Pancreas (tissue), 10 donors: Measurements from ENCODE around the gene NRDC. TPM values are rescaled to one million over a fixed set of nuclear protein-coding genes. Genes with fewer than 3 reads are reported as not detected.

Source experiments
- ATAC-seq, 4 donors: fragments of 200-7000 bp; cut with Tn5 transposase; one replicate each; pipeline versions ENCODE4 v1.8.0 to v1.9.1; 2020; ENCODE audit warnings: mild to moderate bottlenecking in 4 of 4, moderate library complexity in 4 of 4
- DNase-seq, 6 donors: peaks; one replicate each; pipeline ENCODE4 v3.0.0-alpha.2; 2020
- FAIRE-seq: peaks from 2 replicates; lab custom pipeline; 2012; peaks lifted over from hg19 to GRCh38; lab: Jason Lieb, UNC
- H3K27ac ChIP-seq, 4 donors: fragments of 200-600 bp; sonication (generic); 1 replicate in 3 of 4; 2 replicates in 1 of 4; pipeline versions ENCODE4 v1.5.0 to v1.8.0; 2020
- H3K27me3 ChIP-seq, 4 donors: fragments of 200-600 bp; one replicate each; pipeline ENCODE4 v1.8.0; 2021
- H3K36me3 ChIP-seq, 3 donors: fragments of 200-600 bp; sonication (generic) in 1 of 3; one replicate each; pipeline versions ENCODE4 v1.5.0 to v1.8.0; 2020 to 2021
- H3K4me1 ChIP-seq, 3 donors: fragments of 200-600 bp; one replicate each; pipeline ENCODE4 v1.8.0; 2021
- H3K4me3 ChIP-seq, 4 donors: fragments of 200-600 bp; sonication (generic) in 2 of 4; one replicate each; pipeline versions ENCODE4 v1.5.0 to v1.8.0; 2020 to 2021
- H3K9me3 ChIP-seq, 4 donors: fragments of 200-600 bp; one replicate each; pipeline ENCODE4 v1.8.0; 2021
- WGBS, 2 donors: extraction: QIAGEN DNeasy Blood & Tissue Kit; methylation state at CpG; one replicate each; pipeline ENCODE4 v1.1.7; 2013; 5-methylcytosine and 5-hydroxymethylcytosine counted together
- intact Hi-C, 3 donors: fragments of 100-400 bp; cut with DNase I; formaldehyde crosslinking; loops; one replicate each; pipeline versions ENCODE4 v1.11.1 to v1.14.2; 2022
- polyA plus RNA-seq, 2 donors: library from polyadenylated mRNA; stranded (reverse); fragments of 200-250 nt; gene quantifications; one replicate each; pipeline ENCODE4 v1.2.3, GENCODE V29; 2013
- total RNA-seq, 6 donors: library from RNA; stranded (reverse); fragmentation: NEBNext Ultra II Directional in 4 of 6; extraction: Animal tissue kit (Norgen Biotek cat#: 25700) in 4 of 6; gene quantifications; one replicate each; pipeline versions ENCODE4 v1.2.1 to v1.2.4, GENCODE V29; 2021 to 2023
- TF ChIP-seq, protein P1 (sequence below), 4 donors: fragments of 200-600 bp; sonication (generic) in 3 of 4; IDR thresholded peaks; one replicate each; pipeline versions ENCODE4 v1.5.0 to v1.8.0; 2021; ENCODE audit warnings: antibody characterized with exemption in 4 of 4
- donor health status: healthy with polysubstance abuse.
- donor health status: DM: no; HTN: no; CAD: no; lungs with moderate emphysema.
- donor health status: DM: no; HTN: no; CAD: no.
- donor health status: control.
- donor health status: control.
- donor health status: Bipolar disorder and iron deficiency.
- donor health status: DM: yes; HTN: yes; CAD: no.
- donor health status: DM: no; HTN: no; CAD: no.
- donor health status: DM: no; HTN: no; CAD: no.
- donor health status: DM: yes; HTN: yes; CAD: no.

NRDC gene
- total and polyA plus RNA-seq, 8 donors: 56.1 to 85.6 (median 67.5) TPM

DNA sequence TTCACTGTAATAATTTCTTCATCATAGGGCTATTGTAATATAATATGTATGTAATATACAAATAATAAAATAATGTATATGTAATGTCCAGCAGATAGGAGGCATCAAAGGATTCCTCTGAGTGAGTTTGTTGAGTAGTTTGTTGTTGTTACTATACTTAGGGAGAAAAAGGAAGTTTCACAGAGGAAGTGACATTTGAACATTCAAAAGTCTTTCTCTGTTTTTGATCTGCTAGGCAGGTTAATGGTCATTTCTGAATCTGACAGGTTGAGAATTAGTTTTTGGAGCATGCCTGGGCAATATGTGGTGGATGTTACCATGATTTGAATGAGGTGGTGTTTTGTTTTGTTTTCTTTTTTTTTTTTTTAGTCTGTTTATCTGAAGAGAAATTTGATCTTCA lies 102.1 kb downstream of the NRDC start:
- DNase-seq (no peak), ATAC-seq (no peak), FAIRE-seq (no peak)
- Histone ChIP-seq H3K36me3 (peaks cover 0 to 33% (median 8%) of the 10 kb centered on the region in 3 donors), H3K4me3 (no peak overlapping the region), H3K9me3 (no peaks in the 10 kb centered on the region), H3K27ac (no peak overlapping the region), H3K4me1 (no peaks in the 10 kb centered on the region), H3K27me3 (no peaks in the 10 kb centered on the region)
- TF ChIP-seq, protein P1, sequence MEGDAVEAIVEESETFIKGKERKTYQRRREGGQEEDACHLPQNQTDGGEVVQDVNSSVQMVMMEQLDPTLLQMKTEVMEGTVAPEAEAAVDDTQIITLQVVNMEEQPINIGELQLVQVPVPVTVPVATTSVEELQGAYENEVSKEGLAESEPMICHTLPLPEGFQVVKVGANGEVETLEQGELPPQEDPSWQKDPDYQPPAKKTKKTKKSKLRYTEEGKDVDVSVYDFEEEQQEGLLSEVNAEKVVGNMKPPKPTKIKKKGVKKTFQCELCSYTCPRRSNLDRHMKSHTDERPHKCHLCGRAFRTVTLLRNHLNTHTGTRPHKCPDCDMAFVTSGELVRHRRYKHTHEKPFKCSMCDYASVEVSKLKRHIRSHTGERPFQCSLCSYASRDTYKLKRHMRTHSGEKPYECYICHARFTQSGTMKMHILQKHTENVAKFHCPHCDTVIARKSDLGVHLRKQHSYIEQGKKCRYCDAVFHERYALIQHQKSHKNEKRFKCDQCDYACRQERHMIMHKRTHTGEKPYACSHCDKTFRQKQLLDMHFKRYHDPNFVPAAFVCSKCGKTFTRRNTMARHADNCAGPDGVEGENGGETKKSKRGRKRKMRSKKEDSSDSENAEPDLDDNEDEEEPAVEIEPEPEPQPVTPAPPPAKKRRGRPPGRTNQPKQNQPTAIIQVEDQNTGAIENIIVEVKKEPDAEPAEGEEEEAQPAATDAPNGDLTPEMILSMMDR (IDR thresholded peaks at IDR 0.05): no peak
- intact Hi-C loops: no loop called here

DNA sequence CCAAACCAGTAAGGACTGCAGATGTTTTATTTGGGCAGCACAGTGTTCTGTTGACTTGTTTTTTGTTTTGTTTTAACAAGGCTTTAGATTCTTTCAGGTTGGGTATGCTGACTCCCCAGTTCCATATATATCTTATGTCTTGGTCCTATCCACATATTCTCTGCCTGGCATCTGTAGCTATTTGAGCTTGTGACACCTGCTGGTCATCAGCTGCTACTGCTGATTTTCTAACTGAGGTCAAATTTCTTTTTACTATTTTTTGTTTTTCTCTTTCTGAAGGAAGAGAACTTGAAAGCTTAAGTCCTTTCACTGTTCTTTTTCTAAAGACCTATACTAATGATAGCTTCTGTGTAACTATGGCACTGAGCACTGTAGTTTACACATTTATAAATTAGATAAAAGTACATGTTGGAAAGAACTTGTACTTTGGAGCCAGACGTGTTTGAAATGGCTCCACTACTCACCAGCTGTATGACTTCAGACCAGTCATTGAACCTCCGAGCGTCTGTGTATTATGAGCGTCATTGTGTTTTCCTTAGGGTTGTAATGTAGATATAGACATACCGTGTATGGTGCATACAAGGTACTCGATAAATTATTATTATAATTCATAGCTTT lies 109.4 kb downstream of the NRDC start:
- TF ChIP-seq, protein P1 (IDR thresholded peaks at IDR 0.05): peak; percentile 35 to 73 (median 66)
- no peak overlapping the region for H3K27ac ChIP-seq
- DNase-seq: peak in 1 of 6 donors; percentile 35
- H3K27me3 ChIP-seq: no peaks in the 10 kb centered on the region
- peaks cover 0 to 1% (median 0%) of the 10 kb centered on the region in 3 donors for H3K4me1 ChIP-seq
- peak; percentile 89 for FAIRE-seq
- 44 to 51% methylated on average over 6 of the region's 6 CpGs for WGBS, 2 donors
- H3K36me3 ChIP-seq: peaks cover 0 to 34% (median 12%) of the 10 kb centered on the region in 3 donors
- no peaks in the 10 kb centered on the region for H3K9me3 ChIP-seq
- H3K4me3 ChIP-seq: no peak overlapping the region
- ATAC-seq: peak; percentile 75 to 94 (median 90)
- intact Hi-C loops: loop anchor here in 2 of 3 donors (10.0 kb wide), 1 partner anchor 144 kb away; no protein-coding TSS in a partner anchor

DNA sequence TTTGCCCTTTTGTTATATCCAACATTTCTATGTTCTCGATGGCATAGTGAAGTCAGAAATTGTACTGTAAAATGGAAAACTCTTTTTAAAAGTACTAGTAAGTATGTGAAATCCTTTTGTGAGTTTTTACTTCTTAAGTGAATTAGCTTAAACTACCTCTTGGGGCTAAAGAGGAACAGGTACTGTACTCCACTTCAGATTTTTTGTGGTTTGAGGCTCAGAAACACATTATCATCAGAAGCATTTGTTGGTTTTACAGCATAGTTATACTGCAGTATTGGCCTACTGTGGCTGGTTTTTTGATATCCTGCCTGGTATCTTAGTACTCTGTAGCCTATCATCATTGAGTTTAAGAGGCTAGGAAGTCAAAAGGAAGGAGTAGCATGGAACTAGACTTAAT lies 117.2 kb downstream of the NRDC start:
- 94 to 96% methylated on average over 1 of the region's 1 CpG for WGBS, 2 donors
- peaks cover 0 to 8% (median 2%) of the 10 kb centered on the region in 3 donors for H3K4me1 ChIP-seq
- TF ChIP-seq, protein P1 (IDR thresholded peaks at IDR 0.05): no peak
- H3K36me3 ChIP-seq: peaks cover 0 to 6% (median 2%) of the 10 kb centered on the region in 3 donors
- intact Hi-C loops: loop anchor here in 2 of 3 donors (10.0 kb wide), 1 partner anchor 137 kb away; no protein-coding TSS in a partner anchor
- no peak overlapping the region for H3K27ac ChIP-seq
- no peak for ATAC-seq
- FAIRE-seq: no peak
- H3K4me3 ChIP-seq: no peak overlapping the region
- H3K9me3 ChIP-seq: no peaks in the 10 kb centered on the region
- no peaks in the 10 kb centered on the region for H3K27me3 ChIP-seq
- no peak for DNase-seq

DNA sequence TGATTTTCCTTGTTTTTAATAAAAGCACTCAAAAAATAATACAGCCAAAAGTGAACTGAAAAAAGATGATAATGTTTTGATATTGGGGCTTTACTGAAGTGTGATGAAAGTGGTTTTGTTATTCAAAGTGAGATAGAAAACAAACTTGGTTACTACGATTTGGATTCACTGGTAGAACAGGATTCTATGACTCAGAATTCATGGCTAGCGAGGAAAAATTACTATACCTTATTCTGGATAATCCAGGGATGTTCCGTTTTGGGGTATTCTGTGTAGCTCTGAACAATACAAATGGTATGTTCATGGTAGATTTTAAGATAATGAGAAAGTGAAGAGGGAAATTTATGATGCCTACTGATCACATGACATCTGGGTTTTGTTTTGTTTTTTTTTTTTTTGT lies 117.7 kb downstream of the NRDC start:
- Histone ChIP-seq H3K9me3 (no peaks in the 10 kb centered on the region), H3K27me3 (no peaks in the 10 kb centered on the region), H3K4me3 (no peak overlapping the region), H3K27ac (no peak overlapping the region), H3K36me3 (peaks cover 0 to 5% (median 0%) of the 10 kb centered on the region in 3 donors), H3K4me1 (peaks cover 0 to 8% (median 2%) of the 10 kb centered on the region in 3 donors)
- TF ChIP-seq, protein P1 (IDR thresholded peaks at IDR 0.05): no peak
- intact Hi-C loops: loop anchor here in 2 of 3 donors (10.0 kb wide), 1 partner anchor 136 kb away; no protein-coding TSS in a partner anchor
- ATAC-seq: no peak
- no peak for FAIRE-seq
- no peak for DNase-seq
- 88 to 94% methylated on average over 3 of the region's 3 CpGs for WGBS, 2 donors

DNA sequence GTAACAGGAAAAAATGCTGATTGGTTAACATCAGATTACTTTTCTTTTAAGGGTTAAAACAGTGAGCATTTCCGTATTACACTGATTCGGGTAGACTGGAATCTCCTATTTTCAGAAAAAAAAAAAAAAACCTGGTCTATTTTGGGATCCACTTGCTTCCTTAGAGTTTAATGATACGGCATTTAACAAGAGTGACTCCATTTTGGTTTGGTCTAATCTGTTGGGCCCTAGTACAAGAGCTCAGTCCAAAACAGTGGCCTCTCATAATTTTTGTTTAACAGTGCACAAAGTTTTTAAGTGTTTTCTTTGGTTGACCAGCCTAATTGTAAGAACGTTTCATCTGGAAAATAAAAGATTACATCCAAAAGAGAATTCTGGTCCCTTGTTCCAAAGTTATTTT lies 120.2 kb downstream of the NRDC start:
- no peaks in the 10 kb centered on the region for H3K4me1 ChIP-seq
- WGBS, 2 donors: 86 to 87% methylated on average over 4 of the region's 4 CpGs
- DNase-seq (no peak), ATAC-seq (no peak), FAIRE-seq (no peak)
- H3K27me3 ChIP-seq: no peaks in the 10 kb centered on the region
- no peaks in the 10 kb centered on the region for H3K9me3 ChIP-seq
- H3K36me3 ChIP-seq: peaks cover 0 to 14% (median 0%) of the 10 kb centered on the region in 3 donors
- H3K4me3 ChIP-seq: no peak overlapping the region
- intact Hi-C loops: no loop called here
- TF ChIP-seq, protein P1 (IDR thresholded peaks at IDR 0.05): no peak
- H3K27ac ChIP-seq: no peak overlapping the region
